Testis (tissue), 3 donors: ENCODE data around the gene SHISA8. TPM values are rescaled to one million over a fixed set of nuclear protein-coding genes. Genes with fewer than 3 reads are reported as not detected.

Experiments used
- DNase-seq: peaks from one replicate; pipeline ENCODE4 v3.0.0-alpha.2; 2019
- H3K27ac ChIP-seq, 2 donors: fragments of 200-600 bp; sonication (generic); one replicate each; pipeline ENCODE4 v1.5.1; 2019
- H3K27me3 ChIP-seq: fragments of 200-600 bp; sonication (generic); one replicate; pipeline ENCODE4 v1.5.1; 2019
- H3K36me3 ChIP-seq: fragments of 200-600 bp; sonication (generic); one replicate; pipeline ENCODE4 v1.5.1; 2017; ENCODE audit warnings: low read depth; ENCODE audit errors: missing control alignments
- H3K4me1 ChIP-seq: fragments of 200-600 bp; sonication (generic); one replicate; pipeline ENCODE4 v1.5.1; 2019
- H3K4me3 ChIP-seq, 2 donors: fragments of 200-600 bp; sonication (generic); one replicate each; pipeline ENCODE4 v1.5.1; 2017 to 2019
- H3K9me3 ChIP-seq: fragments of 200-600 bp; sonication (generic); one replicate; pipeline ENCODE4 v1.5.1; 2017
- CTCF ChIP-seq, 3 experiments: fragments of 450-650 bp in 2 of 3; fragments of 200-600 bp in 1 of 3; sonication (generic) in 1 of 3; IDR thresholded peaks; one replicate each; pipeline ENCODE4 v1.5.1; 2016 to 2019; ENCODE audit warnings: antibody characterized with exemption in 3 of 3, mild to moderate bottlenecking in 2 of 3, moderate library complexity in 1 of 3
- POLR2A ChIP-seq: fragments of 450-650 bp; IDR thresholded peaks from one replicate; pipeline ENCODE4 v1.6.1; 2017; ENCODE audit warnings: antibody characterized with exemption, mild to moderate bottlenecking, moderate library complexity
- WGBS, 2 donors: methylation state at CpG; one replicate each; pipeline ENCODE4 v1.1.5; 2018; 5-methylcytosine and 5-hydroxymethylcytosine counted together
- intact Hi-C: fragments of 100-400 bp; cut with DNase I; formaldehyde crosslinking; loops from one replicate; pipeline ENCODE4 v1.15.1; 2023; ENCODE audit warnings: low total_unique reads
- microRNA counts, 2 donors: library from miRNA; unstranded; fragments of <30 nt; microRNA quantifications; one replicate each; lab custom pipeline; 2016
- microRNA-seq, 2 donors: library from miRNA; unstranded; fragments of <30 nt; microRNA quantifications; one replicate each; pipeline ENCODE4, GENCODE V29; 2016; ENCODE audit warnings: borderline number of aligned reads in 2 of 2, borderline replicate concordance in 1 of 2
- polyA plus RNA-seq: library from polyadenylated mRNA; stranded (reverse); fragments of 350-450 nt; fragmentation: Illumina TruSeq; extraction: RNeasy Lipid Tissue Mini Kit (QIAGEN cat#74804); gene quantifications from one replicate; pipeline ENCODE4 v1.2.3, GENCODE V29; 2014; ENCODE audit warnings: low read depth, low replicate concordance; ENCODE audit not compliant: insufficient read depth
- small RNA-seq, 2 donors: library from RNA; depleted of rRNA; stranded (forward); fragments of <200 nt; gene quantifications; one replicate each; pipeline ENCODE3, GENCODE V24; 2016
- total RNA-seq, 2 donors: library from RNA; depleted of rRNA; stranded (reverse); fragments of >200 nt; gene quantifications; one replicate each; pipeline ENCODE4 v1.2.3, GENCODE V29; 2016

The SHISA8 gene
- total and polyA plus RNA-seq, 3 donors from 2014 or later: 1.3 to 1.4 TPM; not detected in 1

GRCh38 chr22:41863472-41863871 lies 51.4 kb downstream of the SHISA8 start:
- 63 to 76% methylated on average over 2 of the region's 2 CpGs for WGBS, 2 donors
- Histone ChIP-seq H3K36me3 (no peaks in the 10 kb centered on the region), H3K27me3 (no peaks in the 10 kb centered on the region), H3K9me3 (no peaks in the 10 kb centered on the region), H3K27ac (peak overlapping the region; percentile 65 to 83), H3K4me1 (peaks cover 23% of the 10 kb centered on the region), H3K4me3 (no peak overlapping the region)
- no peak for DNase-seq
- intact Hi-C loops: no loop called here
- TF ChIP-seq POLR2A: no peak
- TF ChIP-seq CTCF (IDR thresholded peaks at IDR 0.05): no peak

DNA sequence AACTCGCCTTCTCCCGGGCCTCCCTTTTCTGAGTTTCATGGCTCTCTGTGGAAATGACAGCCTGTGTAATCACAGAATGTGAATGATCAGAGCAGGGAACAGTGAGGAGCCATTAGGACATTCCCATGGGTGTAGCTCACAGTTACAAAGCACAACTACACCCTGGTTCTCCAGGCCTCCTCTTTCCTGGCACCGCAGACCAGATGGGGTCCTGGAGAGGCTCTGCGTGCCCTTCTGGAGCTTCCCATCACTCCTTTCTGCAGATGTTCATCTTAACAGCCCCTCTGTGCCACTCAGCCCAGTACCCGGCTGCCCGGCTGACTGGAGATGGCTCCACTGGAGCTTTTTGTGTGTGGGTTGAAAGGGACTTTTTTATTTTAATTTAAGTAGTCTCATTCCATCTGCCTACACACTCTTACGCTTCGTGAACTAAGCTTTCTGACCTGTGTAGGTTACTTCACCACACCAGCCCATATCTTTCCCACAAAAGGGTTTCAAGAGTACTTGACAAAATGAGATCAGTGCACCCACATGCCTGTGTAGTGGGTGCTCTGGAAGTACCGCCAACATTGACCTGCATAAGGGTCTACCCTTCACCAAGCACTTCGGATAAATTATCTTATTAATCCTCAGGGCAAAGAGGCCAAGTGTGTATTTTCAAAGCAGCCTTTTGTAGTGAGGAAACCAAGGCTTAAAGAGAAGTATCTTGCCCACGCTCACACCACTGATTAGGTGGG lies 52.2 kb downstream of the SHISA8 start:
- WGBS, 2 donors: 53 to 63% methylated on average over 11 of the region's 11 CpGs
- Histone ChIP-seq H3K9me3 (no peaks in the 10 kb centered on the region), H3K4me1 (peaks cover 23% of the 10 kb centered on the region), H3K36me3 (no peaks in the 10 kb centered on the region), H3K27ac (peak overlapping the region; percentile 65 to 83), H3K27me3 (no peaks in the 10 kb centered on the region), H3K4me3 (no peak overlapping the region)
- intact Hi-C loops: no loop called here
- TF ChIP-seq POLR2A (no peak), CTCF (IDR thresholded peaks at IDR 0.05) (no peak)
- no peak for DNase-seq

DNA sequence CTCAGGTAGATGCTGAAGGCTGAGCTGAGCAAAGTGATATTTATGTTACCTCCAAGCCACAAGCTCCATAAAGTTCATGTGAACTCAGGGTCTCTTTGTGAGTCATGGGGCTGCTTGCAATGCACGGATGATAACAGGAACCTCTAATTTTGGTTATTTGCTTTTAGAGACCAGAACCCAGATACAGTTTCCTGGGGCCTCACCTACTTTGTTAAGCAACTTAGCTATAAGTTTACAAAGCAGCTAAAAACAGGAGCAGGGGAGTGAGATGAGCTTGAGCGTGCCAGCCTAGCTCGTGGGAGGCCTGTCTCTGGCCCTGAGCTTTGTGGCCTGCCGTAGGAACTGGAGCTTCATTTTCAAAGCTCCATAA lies 52.7 kb downstream of the SHISA8 start:
- Histone ChIP-seq H3K9me3 (no peaks in the 10 kb centered on the region), H3K4me3 (no peak overlapping the region), H3K27ac (peak overlapping the region; percentile 65 to 83), H3K36me3 (no peaks in the 10 kb centered on the region), H3K4me1 (peaks cover 25% of the 10 kb centered on the region), H3K27me3 (no peaks in the 10 kb centered on the region)
- DNase-seq: peak; percentile 60
- TF ChIP-seq CTCF (IDR thresholded peaks at IDR 0.05): no peak
- TF ChIP-seq POLR2A: no peak
- intact Hi-C loops: no loop called here
- 30 to 55% methylated on average over 4 of the region's 4 CpGs for WGBS, 2 donors

MicroRNAs within 50 kb of the gene (microRNA counts, 767-probe panel; counts per million panel counts)
- 0 to 152 counts per million in 2 donors for microRNA hsa-miR-33a-5p (lab: Ali Mortazavi, UCI)

Small RNAs within 50 kb of the gene (microRNA-seq; reads per million reads assigned to microRNA genes)
- 9.0 to 19.3 reads per million in 2 donors for gene MIR33A

Small RNAs within 50 kb of the gene (small RNA-seq; reads per million reads assigned to genes)
- 1.1 to 1.7 reads per million in 2 donors for gene MIR33A

Other genes starting within 250 kb of the SHISA8 start
- 100 to 1,000 TPM; 155 to 180 TPM for gene SNU13, start 226.2 kb downstream of the SHISA8 start, total RNA-seq
- gene SNU13, start 226.2 kb downstream of the SHISA8 start, polyA plus RNA-seq: 302 TPM
- 100 to 1,000 TPM in 1 of 2 donors, 10 to 100 TPM in 1; 47.6 to 103 TPM for gene MEI1, start 215.6 kb downstream of the SHISA8 start, total RNA-seq
- 43.5 TPM for gene MEI1, start 215.6 kb downstream of the SHISA8 start, polyA plus RNA-seq
- 10 to 100 TPM; 12.8 to 20.8 TPM for gene CCDC134, start 114.4 kb downstream of the SHISA8 start, total RNA-seq
- 15.6 TPM for gene CCDC134, start 114.4 kb downstream of the SHISA8 start, polyA plus RNA-seq
- 100 to 1,000 TPM in 1 of 2 donors, 10 to 100 TPM in 1; 79.8 to 119 TPM for gene SREBF2, start 82.0 kb downstream of the SHISA8 start, total RNA-seq
- 59.7 TPM for gene SREBF2, start 82.0 kb downstream of the SHISA8 start, polyA plus RNA-seq
- gene TNFRSF13C, start 11.7 kb upstream of the SHISA8 start, total RNA-seq: 1 to 10 TPM in 1 of 2 donors, under 1 TPM in 1; 0.56 to 1.9 TPM
- gene TNFRSF13C, start 11.7 kb upstream of the SHISA8 start, polyA plus RNA-seq: 0.69 TPM
- 10 to 100 TPM; 15.5 to 28.2 TPM for gene CENPM, start 32.1 kb upstream of the SHISA8 start, total RNA-seq
- 15.7 TPM for gene CENPM, start 32.1 kb upstream of the SHISA8 start, polyA plus RNA-seq
- 1 to 10 TPM; 1.6 to 2.2 TPM for gene SEPTIN3, start 54.4 kb upstream of the SHISA8 start, total RNA-seq
- 2.4 TPM for gene SEPTIN3, start 54.4 kb upstream of the SHISA8 start, polyA plus RNA-seq
- 10 to 100 TPM; 31.8 to 90.8 TPM for gene WBP2NL, start 83.7 kb upstream of the SHISA8 start, total RNA-seq
- gene WBP2NL, start 83.7 kb upstream of the SHISA8 start, polyA plus RNA-seq: 91.5 TPM
- gene NAGA, start 155.7 kb upstream of the SHISA8 start, total RNA-seq: 10 to 100 TPM; 19.9 to 32.1 TPM
- gene NAGA, start 155.7 kb upstream of the SHISA8 start, polyA plus RNA-seq: 22.9 TPM
- 1 to 10 TPM; 2.8 to 3.8 TPM for gene PHETA2, start 159.2 kb upstream of the SHISA8 start, total RNA-seq
- 5.5 TPM for gene PHETA2, start 159.2 kb upstream of the SHISA8 start, polyA plus RNA-seq
- 10 to 100 TPM; 14.3 to 19.4 TPM for gene SMDT1, start 164.6 kb upstream of the SHISA8 start, total RNA-seq
- gene SMDT1, start 164.6 kb upstream of the SHISA8 start, polyA plus RNA-seq: 130 TPM
- gene NDUFA6, start 175.7 kb upstream of the SHISA8 start, total RNA-seq: 10 to 100 TPM; 41.1 to 53.3 TPM
- gene NDUFA6, start 175.7 kb upstream of the SHISA8 start, polyA plus RNA-seq: 81.4 TPM
- 1 to 10 TPM; 1.4 to 2.0 TPM for gene CYP2D6, start 215.7 kb upstream of the SHISA8 start, total RNA-seq
- 0.54 TPM for gene CYP2D6, start 215.7 kb upstream of the SHISA8 start, polyA plus RNA-seq